HEK293T (cell line): Measurements from ENCODE around the gene CLEC20A.

ENCODE experiments used
- CTCF ChIA-PET: fragments of 350-600 bp; formaldehyde crosslinking; extraction: SDS; loops from one replicate; lab custom pipeline; 2021; ENCODE audit warnings: antibody characterized with exemption, inconsistent platforms; lab: Yijun Ruan, JAX
- POLR2A ChIA-PET: fragments of 350-600 bp; formaldehyde crosslinking; extraction: SDS; loops from one replicate; lab custom pipeline; 2020; ENCODE audit warnings: antibody characterized with exemption, inconsistent platforms; lab: Yijun Ruan, JAX
- DNase-seq: peaks from one replicate; pipeline ENCODE4 v3.0.0; 2012; ENCODE audit warnings: mixed read lengths; ENCODE audit errors: extremely low spot score
- ARNT ChIP-seq: fragments of 450-650 bp; IDR thresholded peaks from 2 replicates; pipeline ENCODE4 v1.6.1; 2017; ENCODE audit warnings: mild to moderate bottlenecking
- BHLHE40 ChIP-seq: fragments of 450-650 bp; IDR thresholded peaks from 2 replicates; pipeline ENCODE4 v1.6.1; 2016; ENCODE audit warnings: mild to moderate bottlenecking, moderate library complexity, borderline replicate concordance
- CTBP1 ChIP-seq: fragments of 450-650 bp; IDR thresholded peaks from 2 replicates; pipeline ENCODE4 v1.6.1; 2016; ENCODE audit warnings: borderline replicate concordance
- ELF4 ChIP-seq: fragments of 450-650 bp; IDR thresholded peaks from 2 replicates; pipeline ENCODE4 v1.6.1; 2017; ENCODE audit warnings: antibody characterized with exemption
- FOXA1 ChIP-seq: fragments of 450-650 bp; IDR thresholded peaks from 2 replicates; pipeline ENCODE4 v1.6.1; 2016; ENCODE audit warnings: mild to moderate bottlenecking
- FOXK2 ChIP-seq: fragments of 450-650 bp; IDR thresholded peaks from 2 replicates; pipeline ENCODE4 v1.6.1; 2016; ENCODE audit warnings: mild to moderate bottlenecking
- FOXM1 ChIP-seq: fragments of 450-650 bp; IDR thresholded peaks from 2 replicates; pipeline ENCODE4 v1.6.1; 2017; ENCODE audit warnings: mild to moderate bottlenecking, borderline replicate concordance
- HDGF ChIP-seq: fragments of 450-650 bp; IDR thresholded peaks from 2 replicates; pipeline ENCODE4 v1.6.1; 2017; ENCODE audit warnings: antibody characterized with exemption, borderline replicate concordance
- L3MBTL2 ChIP-seq: fragments of 450-650 bp; conservative IDR thresholded peaks from 2 replicates; pipeline ENCODE4 v1.6.1; 2016; ENCODE audit warnings: mild to moderate bottlenecking
- LEF1 ChIP-seq: fragments of 450-650 bp; IDR thresholded peaks from 2 replicates; pipeline ENCODE4 v1.6.1; 2017; ENCODE audit warnings: mild to moderate bottlenecking, borderline replicate concordance
- NFRKB ChIP-seq: fragments of 450-650 bp; IDR thresholded peaks from 2 replicates; pipeline ENCODE4 v1.6.1; 2016; ENCODE audit warnings: mild to moderate bottlenecking, moderate library complexity
- SP1 ChIP-seq: fragments of 450-650 bp; IDR thresholded peaks from 2 replicates; pipeline ENCODE4 v1.6.1; 2017
- SUZ12 ChIP-seq: fragments of 450-650 bp; IDR thresholded peaks from 2 replicates; pipeline ENCODE4 v1.6.1; 2016; ENCODE audit warnings: mild to moderate bottlenecking
- TARDBP ChIP-seq: fragments of 450-650 bp; IDR thresholded peaks from 2 replicates; pipeline ENCODE4 v1.6.1; 2016
- ZNF384 ChIP-seq: fragments of 450-650 bp; IDR thresholded peaks from 2 replicates; pipeline ENCODE4 v1.6.1; 2016
- TF ChIP-seq, protein P1 (sequence below): fragments of 450-650 bp; IDR thresholded peaks from 2 replicates; pipeline ENCODE4 v1.6.1; 2016

Gene CLEC20A

DNA sequence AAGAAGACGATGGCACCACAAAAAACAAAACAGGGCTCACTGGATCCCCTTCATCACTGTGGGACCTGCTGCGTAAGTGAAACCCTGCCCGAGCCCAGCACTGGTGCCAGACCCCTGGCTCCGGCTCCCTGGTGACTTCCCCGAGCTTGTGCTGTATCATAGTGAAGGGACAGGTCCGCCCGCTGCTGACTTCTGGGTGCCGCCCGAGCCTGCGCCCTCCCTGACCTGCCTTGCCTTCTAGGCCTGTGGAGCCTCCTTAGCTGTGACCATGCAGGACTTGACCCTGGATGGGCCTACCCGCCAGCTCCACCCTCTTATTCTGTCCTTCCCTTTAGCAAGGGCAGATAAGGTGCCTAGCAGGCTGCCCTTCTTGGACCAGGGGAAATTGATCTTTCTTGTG, 24.0 kb upstream of the CLEC20A start:
- no peak for DNase-seq
- no peak for TF ChIP-seq LEF1
- TF ChIP-seq CTBP1, result no peak
- TF ChIP-seq HDGF, result no peak
- no peak for TF ChIP-seq BHLHE40
- POLR2A ChIA-PET, result no interaction called here
- CTCF ChIA-PET, result no interaction called here

DNA sequence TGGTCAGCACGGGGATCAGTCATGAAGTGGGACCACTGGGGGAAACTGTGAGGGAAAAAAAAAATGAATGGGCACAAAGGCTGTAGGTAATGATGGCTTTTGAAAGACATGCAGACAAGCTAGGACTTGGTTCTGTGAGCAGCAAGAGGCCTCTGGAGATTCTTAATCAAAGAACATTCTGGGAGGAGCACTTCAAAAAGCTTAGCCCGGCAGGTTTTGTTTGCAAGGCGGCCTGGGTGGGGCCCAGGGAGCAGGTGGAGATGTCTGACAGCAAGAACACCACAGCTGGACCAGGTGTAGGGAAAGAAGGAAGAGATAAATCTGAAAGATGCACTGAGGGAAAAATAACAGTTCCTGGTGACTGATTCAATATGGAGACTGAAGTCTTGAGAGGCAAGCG, 22.1 kb upstream of the CLEC20A start:
- TF ChIP-seq LEF1 (no peak), NFRKB (no peak), ZNF384 (no peak), FOXA1 (no peak), BHLHE40 (no peak), ELF4 (no peak), L3MBTL2 (no peak), TARDBP (no peak), SUZ12 (no peak), CTBP1 (no peak), SP1 (no peak), FOXM1 (no peak), FOXK2 (no peak), HDGF (no peak), ARNT (no peak)
- TF ChIP-seq, protein P1, sequence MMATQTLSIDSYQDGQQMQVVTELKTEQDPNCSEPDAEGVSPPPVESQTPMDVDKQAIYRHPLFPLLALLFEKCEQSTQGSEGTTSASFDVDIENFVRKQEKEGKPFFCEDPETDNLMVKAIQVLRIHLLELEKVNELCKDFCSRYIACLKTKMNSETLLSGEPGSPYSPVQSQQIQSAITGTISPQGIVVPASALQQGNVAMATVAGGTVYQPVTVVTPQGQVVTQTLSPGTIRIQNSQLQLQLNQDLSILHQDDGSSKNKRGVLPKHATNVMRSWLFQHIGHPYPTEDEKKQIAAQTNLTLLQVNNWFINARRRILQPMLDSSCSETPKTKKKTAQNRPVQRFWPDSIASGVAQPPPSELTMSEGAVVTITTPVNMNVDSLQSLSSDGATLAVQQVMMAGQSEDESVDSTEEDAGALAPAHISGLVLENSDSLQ, result no peak
- ChIA-PET POLR2A (no interaction called here), CTCF (no interaction called here)
- DNase-seq, result no peak

DNA sequence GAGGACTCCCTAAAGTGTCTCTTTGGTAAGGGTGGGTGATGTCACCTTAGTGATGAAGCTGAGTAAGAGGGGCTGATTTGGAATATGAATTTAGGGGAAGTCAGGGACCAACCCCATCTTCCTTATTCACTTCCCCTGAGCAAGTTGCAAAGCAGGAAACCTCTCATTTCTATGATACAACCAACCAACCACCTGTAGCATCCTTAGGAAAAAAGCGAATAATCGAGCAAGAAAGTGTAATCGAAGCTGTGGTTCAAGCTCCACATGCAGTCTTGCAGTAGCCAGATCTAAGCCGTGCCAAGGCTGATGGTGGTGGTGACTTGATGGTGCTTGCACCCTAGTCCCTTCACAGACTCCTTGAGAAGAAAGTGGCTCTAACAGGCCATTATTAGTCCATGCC, 19.3 kb upstream of the CLEC20A start:
- CTCF ChIA-PET, result interaction anchor here (1.6 to 1.7 kb wide), 2 partner anchors 14 to 206 kb away, joined by 4 to 5 read pairs; no protein-coding TSS in a partner anchor

DNA sequence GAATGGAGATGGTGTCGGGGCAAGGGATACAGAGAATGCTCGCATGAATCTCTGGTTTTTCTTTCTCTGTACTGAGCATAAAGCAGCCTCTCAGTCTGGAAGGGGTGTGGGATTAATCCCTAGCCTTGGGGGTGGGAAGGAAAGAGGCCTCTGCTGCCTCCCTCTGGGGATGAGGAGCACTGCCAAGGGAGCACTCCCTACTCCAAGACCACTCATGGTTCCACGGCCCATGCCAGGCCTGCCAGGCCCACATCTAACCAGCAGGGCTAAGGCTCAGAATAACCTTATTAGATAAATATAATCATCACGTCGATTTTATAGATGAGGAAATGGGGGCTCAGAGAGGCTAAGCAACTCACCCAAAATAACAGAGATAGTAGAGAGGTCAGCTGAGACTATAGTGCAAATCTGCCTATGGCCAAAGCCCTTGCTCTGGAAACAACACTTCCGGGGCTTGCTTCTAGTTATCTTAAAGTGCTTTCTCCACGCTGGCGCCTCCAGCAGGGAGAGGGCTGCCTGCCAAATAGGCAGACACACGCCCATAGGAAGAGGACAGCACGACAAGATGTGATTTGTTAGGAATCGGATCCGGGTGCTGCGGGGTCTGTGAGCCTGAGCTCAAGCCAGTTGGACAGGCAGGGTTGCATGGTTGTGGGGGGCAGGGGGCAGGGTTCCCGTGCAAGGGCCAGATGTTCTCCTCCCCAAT, 16.7 kb upstream of the CLEC20A start:
- CTCF ChIA-PET, result interaction anchor here (1.5 kb wide), 1 partner anchor 12 kb away, joined by 4 read pairs; no protein-coding TSS in a partner anchor
- POLR2A ChIA-PET, result no interaction called here
- TF ChIP-seq ELF4 (no peak), SUZ12 (no peak), LEF1 (no peak), ARNT (no peak), NFRKB (no peak)
- no peak for DNase-seq

More for the DNA sequence above, 19.3 kb upstream of the CLEC20A start:
- no peak for DNase-seq
- POLR2A ChIA-PET, result no interaction called here
- TF ChIP-seq SUZ12 (no peak), CTBP1 (no peak), BHLHE40 (no peak), ZNF384 (no peak), TARDBP (no peak), L3MBTL2 (no peak), FOXM1 (no peak), HDGF (no peak), LEF1 (no peak), FOXK2 (no peak), ELF4 (no peak), FOXA1 (no peak), SP1 (no peak), NFRKB (no peak), ARNT (no peak)
- TF ChIP-seq, protein P1, result no peak

DNA sequence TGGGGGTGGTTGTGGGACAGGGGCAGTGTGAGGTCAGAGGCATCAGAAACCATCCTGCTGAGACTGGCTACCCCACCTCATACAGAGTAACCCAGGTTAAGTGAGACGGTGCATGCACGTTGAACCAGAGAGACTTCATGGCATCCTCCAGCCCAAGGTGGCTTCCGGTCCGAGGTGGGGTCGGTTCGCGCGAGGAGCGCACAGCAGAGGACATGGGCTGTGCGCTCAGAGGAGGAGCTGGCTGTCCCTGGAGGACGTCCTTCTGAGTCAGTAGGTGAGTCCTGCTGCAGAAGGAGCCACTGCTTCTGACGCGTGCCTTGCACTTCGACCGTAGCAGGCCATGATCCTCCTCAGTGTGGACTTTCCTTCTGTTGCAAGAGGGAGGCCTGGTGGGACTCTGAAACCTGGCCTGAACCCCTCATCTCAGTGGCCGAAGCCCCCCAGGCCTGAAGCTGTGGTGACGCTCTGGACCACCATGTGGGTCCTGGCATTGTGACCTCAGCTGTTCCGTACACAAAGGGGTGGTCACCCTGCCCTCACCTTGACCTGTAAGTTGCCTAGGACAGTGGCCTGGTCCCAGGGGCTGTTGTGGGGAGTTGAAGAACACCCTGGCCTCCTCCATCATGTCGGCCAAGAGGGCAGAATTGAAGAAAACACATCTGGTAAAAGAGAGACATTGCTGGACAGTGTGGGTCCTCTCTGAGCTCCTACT, 16.0 kb upstream of the CLEC20A start, which contains the start of gene TEX35:
Gene TEX35 (plus strand): TSS at position 544 of the 712 bp plus-strand sequence. CDS start 80 bp downstream, at position 624.
- POLR2A ChIA-PET, result no interaction called here
- no peak for DNase-seq
- TF ChIP-seq SP1 (no peak), CTBP1 (no peak), FOXM1 (no peak), ARNT (no peak), FOXK2 (no peak), BHLHE40 (no peak), L3MBTL2 (no peak), HDGF (no peak), ZNF384 (no peak), ELF4 (no peak), NFRKB (no peak), LEF1 (no peak), FOXA1 (no peak), TARDBP (no peak), SUZ12 (no peak)
- TF ChIP-seq, protein P1, result no peak
- CTCF ChIA-PET, result interaction anchor here (1.5 kb wide), 1 partner anchor 11 kb away, joined by 4 read pairs; no protein-coding TSS in a partner anchor

DNA sequence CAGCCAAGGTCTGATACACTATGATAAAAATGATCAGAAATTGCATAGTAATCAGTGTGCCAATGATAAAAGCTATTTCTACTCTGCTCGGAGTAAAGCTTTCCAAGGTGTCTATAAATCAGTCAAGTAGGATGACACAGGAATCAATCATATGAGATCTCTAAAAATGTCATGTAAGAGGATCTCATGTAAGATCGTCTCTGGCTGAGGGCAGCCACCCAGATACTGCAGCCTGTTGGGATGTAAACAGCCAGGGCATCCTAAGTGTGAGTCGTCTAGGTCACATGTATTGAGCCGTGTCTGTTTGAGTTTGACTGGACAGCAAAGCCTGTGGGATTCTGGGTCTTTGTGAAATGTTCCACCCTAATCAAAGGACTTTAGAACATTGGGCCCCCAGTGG, 13.4 kb upstream of the CLEC20A start:
- POLR2A ChIA-PET, result no interaction called here
- TF ChIP-seq FOXA1, result no peak
- TF ChIP-seq ZNF384, result no peak
- no peak for TF ChIP-seq BHLHE40
- no peak for TF ChIP-seq L3MBTL2
- no peak for TF ChIP-seq HDGF
- TF ChIP-seq ELF4, result no peak
- no peak for DNase-seq
- CTCF ChIA-PET, result interaction anchor here (0.5 kb wide), 1 partner anchor 292 kb away, joined by 3 read pairs; no protein-coding TSS in a partner anchor
